Measurements from ENCODE around the gene SORCS2.

Gene SORCS2

DNA sequence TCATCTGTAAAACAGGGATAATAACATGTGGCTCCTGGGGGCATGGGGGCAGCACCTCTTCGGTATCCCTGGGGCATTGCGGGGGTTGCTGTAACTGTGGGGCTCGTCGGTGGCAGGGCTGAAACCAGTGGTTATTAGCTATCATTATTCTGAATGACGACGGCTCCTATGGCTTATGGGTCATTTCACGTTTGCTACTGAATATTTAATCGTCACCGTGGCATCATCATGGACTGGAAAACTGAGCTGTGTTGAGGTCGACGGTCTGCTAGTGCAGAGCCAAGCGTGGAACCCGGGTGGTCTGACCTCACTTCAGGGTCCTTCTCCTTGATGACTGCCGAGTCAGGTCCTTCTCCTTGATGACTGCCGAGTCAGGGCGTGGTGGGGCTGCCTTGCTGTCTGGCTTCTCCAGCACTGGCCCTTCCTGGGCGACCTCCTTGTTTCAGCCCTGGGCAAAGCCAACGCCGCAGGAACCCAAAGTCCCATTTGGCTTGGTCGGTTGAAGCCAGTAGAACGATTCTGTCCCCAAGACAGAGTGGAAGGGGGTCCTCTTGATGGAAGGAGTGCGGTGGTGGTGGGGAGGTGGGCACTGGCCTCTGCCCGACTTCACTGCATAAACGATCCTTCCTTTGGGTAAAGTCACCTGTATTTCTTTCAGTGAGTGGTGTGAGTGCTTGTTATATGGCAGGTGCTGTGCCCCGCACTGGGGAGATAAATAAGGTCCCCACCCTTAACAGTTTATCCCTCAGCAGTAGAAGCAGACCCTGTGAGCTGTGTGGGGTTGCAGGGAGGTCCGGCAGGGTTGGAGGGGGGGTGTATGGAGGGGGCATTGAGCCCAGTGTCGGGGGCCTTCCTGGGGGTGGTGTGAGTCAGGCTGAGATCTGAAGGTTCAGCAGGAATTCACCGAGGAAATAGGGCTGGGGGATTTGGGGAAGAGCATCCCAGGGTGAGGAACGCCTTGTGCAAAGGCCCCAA, 201.6 kb downstream of the SORCS2 start:
- no peak for DNase-seq
- Histone ChIP-seq H3K4me3 (ENCODE audit: low read depth, low read length) (no peak overlapping the region), H3K9me3 (no peaks in the 10 kb centered on the region), H3K36me3 (no peaks in the 10 kb centered on the region), H3K4me1 (peaks cover 6% of the 10 kb centered on the region), H3K27me3 (no peaks in the 10 kb centered on the region)
- TF ChIP-seq, protein P1, sequence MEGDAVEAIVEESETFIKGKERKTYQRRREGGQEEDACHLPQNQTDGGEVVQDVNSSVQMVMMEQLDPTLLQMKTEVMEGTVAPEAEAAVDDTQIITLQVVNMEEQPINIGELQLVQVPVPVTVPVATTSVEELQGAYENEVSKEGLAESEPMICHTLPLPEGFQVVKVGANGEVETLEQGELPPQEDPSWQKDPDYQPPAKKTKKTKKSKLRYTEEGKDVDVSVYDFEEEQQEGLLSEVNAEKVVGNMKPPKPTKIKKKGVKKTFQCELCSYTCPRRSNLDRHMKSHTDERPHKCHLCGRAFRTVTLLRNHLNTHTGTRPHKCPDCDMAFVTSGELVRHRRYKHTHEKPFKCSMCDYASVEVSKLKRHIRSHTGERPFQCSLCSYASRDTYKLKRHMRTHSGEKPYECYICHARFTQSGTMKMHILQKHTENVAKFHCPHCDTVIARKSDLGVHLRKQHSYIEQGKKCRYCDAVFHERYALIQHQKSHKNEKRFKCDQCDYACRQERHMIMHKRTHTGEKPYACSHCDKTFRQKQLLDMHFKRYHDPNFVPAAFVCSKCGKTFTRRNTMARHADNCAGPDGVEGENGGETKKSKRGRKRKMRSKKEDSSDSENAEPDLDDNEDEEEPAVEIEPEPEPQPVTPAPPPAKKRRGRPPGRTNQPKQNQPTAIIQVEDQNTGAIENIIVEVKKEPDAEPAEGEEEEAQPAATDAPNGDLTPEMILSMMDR (IDR thresholded peaks at IDR 0.05; ENCODE audit: low read depth, low read length): no peak

DNA sequence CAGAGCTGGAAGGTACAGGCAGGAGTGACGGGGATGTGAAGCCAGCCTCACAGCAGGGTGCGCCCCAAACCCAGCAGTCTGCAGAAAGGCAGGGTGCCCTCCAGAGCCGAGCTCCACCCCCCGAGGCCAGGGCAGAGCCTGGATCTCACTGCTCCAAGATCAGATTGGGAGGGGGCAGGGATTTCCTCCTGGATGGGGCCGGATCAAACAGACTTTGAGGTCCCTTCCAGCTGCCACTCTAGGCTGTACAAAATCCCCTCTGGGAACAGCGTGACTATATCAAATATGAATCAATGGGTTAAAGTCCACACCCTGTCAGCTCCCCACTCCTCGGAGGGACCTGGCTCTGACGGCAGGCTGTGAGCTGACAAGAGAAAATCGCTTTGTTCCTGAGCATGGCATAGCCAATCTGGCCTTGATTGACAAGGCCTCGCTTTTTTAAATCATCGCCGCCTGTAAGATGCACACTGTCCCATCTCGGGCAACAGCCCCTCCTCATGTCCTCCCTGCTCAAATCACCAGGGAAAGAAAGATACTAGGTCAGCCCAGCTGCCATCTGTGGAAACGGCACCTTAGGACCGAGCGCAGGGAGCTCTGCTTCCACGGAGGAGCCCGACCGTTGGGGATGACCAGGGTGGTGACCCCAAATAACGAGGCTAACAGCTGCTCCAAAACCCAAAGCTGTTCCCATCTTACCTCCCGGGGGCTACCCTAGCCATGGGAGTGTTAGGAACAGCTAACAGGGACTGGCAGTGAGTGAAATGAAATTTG, 202.5 kb downstream of the SORCS2 start:
- TF ChIP-seq, protein P1 (IDR thresholded peaks at IDR 0.05; ENCODE audit: low read depth, low read length): no peak
- H3K36me3 ChIP-seq: no peaks in the 10 kb centered on the region
- DNase-seq: no peak
- peaks cover 6% of the 10 kb centered on the region for H3K4me1 ChIP-seq
- H3K27me3 ChIP-seq: no peaks in the 10 kb centered on the region
- no peak overlapping the region for H3K4me3 ChIP-seq (ENCODE audit: low read depth, low read length)
- no peaks in the 10 kb centered on the region for H3K9me3 ChIP-seq

DNA sequence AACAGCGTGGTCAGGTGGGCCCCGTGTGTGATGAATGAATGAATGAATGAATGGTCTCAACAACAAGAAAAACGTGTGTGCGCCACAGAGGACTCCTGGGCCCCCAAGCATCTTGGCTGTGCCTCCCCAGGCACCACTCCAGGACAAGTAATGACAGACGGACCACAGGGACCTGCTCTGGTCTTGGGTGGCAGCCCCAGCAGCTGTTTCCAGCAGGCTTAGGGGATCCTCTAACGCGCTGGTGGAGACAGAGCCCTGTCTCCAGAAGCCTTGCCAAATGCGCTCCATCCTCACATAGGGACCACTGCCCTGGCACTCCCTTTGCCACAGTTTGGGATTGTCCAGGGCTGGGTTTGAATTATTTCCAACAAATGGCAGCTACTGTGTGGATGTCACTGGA, 203.3 kb downstream of the SORCS2 start:
- Histone ChIP-seq H3K9me3 (no peaks in the 10 kb centered on the region), H3K36me3 (no peaks in the 10 kb centered on the region), H3K4me1 (peaks cover 6% of the 10 kb centered on the region), H3K4me3 (ENCODE audit: low read depth, low read length) (no peak overlapping the region), H3K27me3 (no peaks in the 10 kb centered on the region)
- DNase-seq: no peak
- TF ChIP-seq, protein P1 (IDR thresholded peaks at IDR 0.05; ENCODE audit: low read depth, low read length): no peak

DNA sequence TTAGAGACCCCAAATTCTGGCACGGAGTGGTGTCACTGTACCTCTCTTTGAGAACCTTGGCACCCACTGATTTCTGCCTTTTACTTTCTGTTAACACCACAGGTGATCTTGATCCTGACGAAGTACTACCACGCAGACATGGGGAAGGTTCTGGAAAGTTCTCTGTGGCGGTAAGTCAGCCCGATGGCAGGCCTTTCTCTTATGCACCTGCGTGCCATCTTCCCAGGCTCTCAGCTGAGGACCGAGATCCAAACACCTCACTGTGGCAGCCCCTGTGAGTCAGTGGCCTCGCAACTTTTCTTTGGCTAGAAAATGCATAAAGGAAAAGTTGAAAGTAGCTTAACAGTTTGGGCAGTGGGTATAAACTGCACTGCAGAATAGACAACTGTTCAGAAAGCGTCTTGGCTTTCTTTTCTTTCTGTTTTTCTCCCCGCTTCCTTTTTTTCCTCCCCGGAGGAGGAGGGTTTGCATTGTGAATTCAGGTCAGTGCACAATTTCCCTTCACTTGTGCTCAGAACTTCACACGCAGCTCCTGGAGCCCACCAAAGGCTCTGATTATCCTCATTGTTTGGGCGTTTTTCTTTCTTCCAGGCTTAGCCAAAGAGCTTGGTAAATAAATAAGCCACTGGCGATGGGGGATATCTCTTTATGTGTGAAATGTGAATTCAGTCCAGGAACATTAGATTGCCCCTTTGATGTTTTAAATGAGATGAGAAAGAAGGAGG, 204.0 kb downstream of the SORCS2 start:
- no peaks in the 10 kb centered on the region for H3K9me3 ChIP-seq
- no peaks in the 10 kb centered on the region for H3K27me3 ChIP-seq
- H3K36me3 ChIP-seq: no peaks in the 10 kb centered on the region
- H3K4me3 ChIP-seq (ENCODE audit: low read depth, low read length): no peak overlapping the region
- H3K4me1 ChIP-seq: peaks cover 6% of the 10 kb centered on the region
- TF ChIP-seq, protein P1 (IDR thresholded peaks at IDR 0.05; ENCODE audit: low read depth, low read length): no peak
- DNase-seq: no peak

DNA sequence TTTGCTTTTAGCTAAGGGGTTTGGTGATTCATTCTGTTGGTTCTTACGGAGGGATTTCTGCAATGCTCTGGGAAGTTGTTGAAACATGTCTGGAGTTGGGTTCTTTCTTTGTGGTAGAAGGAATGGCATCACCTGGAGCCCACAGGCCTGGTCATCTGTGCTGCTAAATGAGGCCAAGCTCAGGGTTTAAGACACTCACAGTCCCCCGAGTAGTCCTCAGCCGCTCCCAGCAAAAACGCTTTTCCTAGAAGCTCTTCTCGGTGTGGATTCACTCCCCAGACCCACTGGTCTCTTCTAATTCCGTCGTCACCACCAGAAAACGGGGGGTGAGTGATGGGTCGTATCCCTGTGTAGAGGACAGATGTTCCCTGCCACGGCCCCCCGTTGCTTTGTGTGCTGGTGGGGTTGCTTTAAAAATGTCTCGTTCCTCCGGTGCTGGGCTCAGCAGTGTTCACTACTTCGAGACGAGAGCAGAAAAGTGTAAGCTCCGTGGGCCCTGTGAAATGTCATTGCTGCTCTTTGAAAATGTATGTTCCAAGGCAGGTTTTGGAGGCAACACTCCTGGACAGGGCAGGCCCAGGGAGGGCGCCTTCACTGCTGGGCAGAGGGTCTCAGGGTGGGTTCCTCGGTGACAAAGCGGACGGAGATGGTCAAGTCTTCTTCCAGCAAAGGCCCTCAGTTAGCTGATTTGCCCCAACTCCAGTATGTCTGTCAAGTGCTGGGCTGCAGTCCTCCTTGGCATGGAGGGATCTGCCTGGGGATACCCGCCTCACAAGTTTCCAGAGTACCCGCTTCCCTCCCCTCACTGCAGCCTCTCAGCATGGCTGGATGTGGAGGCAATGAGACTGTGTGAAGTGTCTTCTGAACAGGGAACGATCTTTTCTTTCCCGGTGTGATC, 205.1 kb downstream of the SORCS2 start:
- Histone ChIP-seq H3K27me3 (no peaks in the 10 kb centered on the region), H3K4me1 (peaks cover 6% of the 10 kb centered on the region), H3K9me3 (no peaks in the 10 kb centered on the region), H3K4me3 (ENCODE audit: low read depth, low read length) (no peak overlapping the region), H3K36me3 (no peaks in the 10 kb centered on the region)
- no peak for DNase-seq
- TF ChIP-seq, protein P1 (IDR thresholded peaks at IDR 0.05; ENCODE audit: low read depth, low read length): no peak

Measured in BE2C (cell line).